Tibial nerve (tissue), 4 donors: ENCODE measurements around the gene DLGAP3. TPM values are rescaled to one million over a fixed set of nuclear protein-coding genes. Genes with fewer than 3 reads are reported as not detected.

ENCODE experiments used
- DNase-seq, 2 donors: peaks; one replicate each; pipeline ENCODE4 v3.0.0-alpha.2; 2019; ENCODE audit warnings: low spot score in 2 of 2
- H3K27ac ChIP-seq, 4 donors: fragments of 200-600 bp; sonication (generic) in 3 of 4; one replicate each; pipeline ENCODE4 v1.5.1; 2017 to 2019; ENCODE audit warnings: mild to moderate bottlenecking in 1 of 4
- H3K27me3 ChIP-seq, 2 donors: fragments of 200-600 bp; sonication (generic) in 1 of 2; one replicate each; pipeline versions ENCODE4 v1.5.1 to v1.6.0; 2017 to 2019
- H3K36me3 ChIP-seq, 3 donors: fragments of 200-600 bp; sonication (generic); one replicate each; pipeline ENCODE4 v1.5.1; 2018 to 2019
- H3K4me1 ChIP-seq, 4 donors: fragments of 200-600 bp; sonication (generic) in 3 of 4; one replicate each; pipeline ENCODE4 v1.5.1; 2017 to 2019
- H3K4me3 ChIP-seq, 4 donors: fragments of 200-600 bp; sonication (generic) in 3 of 4; one replicate each; pipeline ENCODE4 v1.5.1; 2017 to 2019; ENCODE audit warnings: mild to moderate bottlenecking in 1 of 4, moderate library complexity in 1 of 4
- H3K9me3 ChIP-seq, 4 donors: fragments of 200-600 bp; sonication (generic) in 3 of 4; one replicate each; pipeline ENCODE4 v1.5.1; 2017 to 2019
- CTCF ChIP-seq, 5 experiments: fragments of 200-600 bp in 3 of 5; fragments of 450-650 bp in 2 of 5; sonication (generic) in 3 of 5; IDR thresholded peaks; one replicate each; pipeline ENCODE4 v1.5.1; 2016 to 2019; ENCODE audit warnings: antibody characterized with exemption in 5 of 5, mild to moderate bottlenecking in 3 of 5, moderate library complexity in 2 of 5
- EP300 ChIP-seq, 2 donors: sonication (generic); formaldehyde crosslinking; IDR thresholded peaks; one replicate each; pipeline ENCODE4 v1.6.1; 2017; ENCODE audit warnings: antibody characterized with exemption in 2 of 2, mild to moderate bottlenecking in 1 of 2
- POLR2A ChIP-seq, 2 donors: fragments of 450-650 bp; IDR thresholded peaks; one replicate each; pipeline ENCODE4 v1.6.1; 2017; ENCODE audit warnings: antibody characterized with exemption in 2 of 2, mild to moderate bottlenecking in 2 of 2, moderate library complexity in 2 of 2
- WGBS, 2 donors: methylation state at CpG; one replicate each; pipeline ENCODE4 v1.1.5; 2018; 5-methylcytosine and 5-hydroxymethylcytosine counted together
- total RNA-seq, 4 donors: library from RNA; depleted of rRNA; stranded (reverse); fragments of >200 nt; gene quantifications; one replicate each; pipeline ENCODE4 v1.1.0, GENCODE V29; 2016

Gene DLGAP3
- total RNA-seq, 4 donors from 2014 or later, result 0.42 to 0.87 (median 0.78) TPM; not detected in 1

- TF ChIP-seq CTCF (IDR thresholded peaks at IDR 0.05) (no peak), EP300 (IDR thresholded peaks at IDR 0.05) (no peak), POLR2A (IDR thresholded peaks at IDR 0.05) (no peak)
- WGBS, 2 donors, result 63 to 76% methylated on average over 3 of the region's 3 CpGs
Observed at GRCh38 chr1:34842073-34842472, 87.4 kb downstream of the DLGAP3 start.

DNA sequence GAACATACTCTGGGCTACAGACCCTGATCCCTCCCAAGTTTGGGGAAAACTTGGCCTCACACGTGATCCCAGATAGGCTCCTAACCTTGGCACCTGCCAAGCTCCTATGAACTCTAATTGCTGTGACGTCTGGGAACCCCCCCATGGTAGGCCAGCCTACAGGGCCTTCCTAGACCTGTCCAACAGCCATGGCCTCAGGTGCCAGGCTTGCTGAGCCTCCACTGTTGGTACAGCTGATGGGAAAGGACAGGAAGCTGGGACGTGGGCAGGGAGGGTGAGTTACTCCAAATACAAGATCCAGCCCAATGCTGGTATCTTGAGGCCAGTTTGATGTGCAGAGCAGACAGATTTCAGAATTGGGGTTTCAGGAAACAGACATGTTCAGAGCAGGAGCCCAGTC lies 89.0 kb downstream of the DLGAP3 start:
- TF ChIP-seq EP300 (IDR thresholded peaks at IDR 0.05) (no peak), POLR2A (IDR thresholded peaks at IDR 0.05) (no peak), CTCF (IDR thresholded peaks at IDR 0.05) (no peak)
- WGBS, 2 donors, result 87 to 92% methylated on average over 3 of the region's 3 CpGs
- no peak for DNase-seq
- Histone ChIP-seq H3K4me3 (no peak overlapping the region), H3K9me3 (no peaks in the 10 kb centered on the region), H3K36me3 (no peaks in the 10 kb centered on the region), H3K27me3 (no peaks in the 10 kb centered on the region), H3K27ac (no peak overlapping the region), H3K4me1 (peaks cover 0 to 39% (median 3%) of the 10 kb centered on the region in 4 donors)

More at GRCh38 chr1:34842073-34842472, 87.4 kb downstream of the DLGAP3 start:
- no peaks in the 10 kb centered on the region for H3K36me3 ChIP-seq
- H3K27ac ChIP-seq, result no peak overlapping the region
- H3K9me3 ChIP-seq, result no peaks in the 10 kb centered on the region
- peaks cover 0 to 44% (median 7%) of the 10 kb centered on the region in 4 donors for H3K4me1 ChIP-seq
- H3K27me3 ChIP-seq, result no peaks in the 10 kb centered on the region
- no peak for DNase-seq
- no peak overlapping the region for H3K4me3 ChIP-seq

GRCh38 chr1:34839526-34840305 lies 89.7 kb downstream of the DLGAP3 start:
- Histone ChIP-seq H3K4me1 (peaks cover 0 to 35% (median 3%) of the 10 kb centered on the region in 4 donors), H3K4me3 (no peak overlapping the region), H3K27me3 (no peaks in the 10 kb centered on the region), H3K36me3 (no peaks in the 10 kb centered on the region), H3K27ac (no peak overlapping the region), H3K9me3 (no peaks in the 10 kb centered on the region)
- TF ChIP-seq POLR2A (IDR thresholded peaks at IDR 0.05), result no peak
- TF ChIP-seq CTCF (IDR thresholded peaks at IDR 0.05), result no peak
- no peak for TF ChIP-seq EP300 (IDR thresholded peaks at IDR 0.05)
- DNase-seq, result no peak
- 73 to 86% methylated on average over 14 of the region's 14 CpGs for WGBS, 2 donors

- WGBS, 2 donors, result 81 to 85% methylated on average over 1 of the region's 1 CpG
- H3K9me3 ChIP-seq, result no peaks in the 10 kb centered on the region
Observed at GRCh38 chr1:34833711-34834110, 95.7 kb downstream of the DLGAP3 start.

More at GRCh38 chr1:34833711-34834110, 95.7 kb downstream of the DLGAP3 start:
- Histone ChIP-seq H3K36me3 (peaks cover 0 to 5% (median 0%) of the 10 kb centered on the region in 3 donors), H3K4me1 (peaks cover 0 to 10% (median 0%) of the 10 kb centered on the region in 4 donors), H3K27me3 (no peaks in the 10 kb centered on the region), H3K4me3 (no peak overlapping the region), H3K27ac (no peak overlapping the region)
- no peak for DNase-seq
- no peak for TF ChIP-seq CTCF (IDR thresholded peaks at IDR 0.05)
- no peak for TF ChIP-seq POLR2A (IDR thresholded peaks at IDR 0.05)
- TF ChIP-seq EP300 (IDR thresholded peaks at IDR 0.05), result no peak
